GM12891 (cell line): ENCODE results near the gene ANKRD29.

Experiments
- POLR2A ChIP-seq: IDR thresholded peaks from 2 replicates; pipeline ENCODE4 v1.6.1; 2011; ENCODE audit warnings: low read depth, low read length, control low read depth
- POLR2AphosphoS5 ChIP-seq: IDR thresholded peaks from 2 replicates; pipeline ENCODE4 v1.6.1; 2011; ENCODE audit warnings: low read depth, low read length, control low read depth
- SPI1 ChIP-seq: IDR thresholded peaks from 2 replicates; pipeline ENCODE4 v1.6.1; 2011; ENCODE audit warnings: low read depth, low read length, control low read depth
- TAF1 ChIP-seq: IDR thresholded peaks from 2 replicates; pipeline ENCODE4 v1.6.1; 2011; ENCODE audit warnings: low read depth, low read length, control low read depth

DNA sequence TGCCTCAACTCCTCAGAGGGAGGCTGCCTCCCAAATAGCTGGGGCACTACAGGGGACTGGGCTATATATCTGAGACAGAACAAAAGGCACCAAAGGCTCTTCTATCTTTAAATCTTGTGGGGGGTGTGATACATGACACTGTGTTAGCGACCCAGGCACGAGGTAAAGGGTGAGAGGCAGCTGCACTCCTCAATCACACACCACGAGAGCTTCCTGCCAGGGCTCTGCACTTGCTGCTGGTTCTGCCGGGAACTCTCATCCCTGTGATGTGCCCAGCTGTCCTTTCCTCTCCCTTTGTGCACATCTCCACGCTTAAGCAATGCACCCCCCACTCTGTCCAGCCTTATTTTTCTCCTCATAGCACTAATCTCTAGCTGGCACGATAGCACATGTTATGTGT is 108.8 kb downstream of the ANKRD29 start:
- TF ChIP-seq POLR2AphosphoS5 (no peak), POLR2A (no peak), TAF1 (no peak), SPI1 (no peak)
